ENCODE results near the gene PCSK2. TPM values are rescaled to one million over a fixed set of nuclear protein-coding genes. Genes with fewer than 3 reads are reported as not detected.

PCSK2 gene
- total and polyA plus RNA-seq, 12 donors, result 0.32 to 47.6 (median 5.3) TPM

GRCh38 chr20:17281478-17281877 lies 54.6 kb downstream of the PCSK2 start:
- no peaks in the 10 kb centered on the region for H3K36me3 ChIP-seq (replicated peaks in 1 of 2)
- TF ChIP-seq CTCF (IDR thresholded peaks at IDR 0.05), result peak in 4 of 6 experiments; percentile 17 to 24 (median 20)
- TF ChIP-seq POLR2A (IDR thresholded peaks at IDR 0.05), result no peak
- no peak overlapping the region for H3K4me3 ChIP-seq
- intact Hi-C loops (cut with DNase I), result no loop called here
- no peaks in the 10 kb centered on the region for H3K9me3 ChIP-seq (replicated peaks in 1 of 3)
- no peak overlapping the region for H3K27ac ChIP-seq
- H3K27me3 ChIP-seq, result no peaks in the 10 kb centered on the region
- no peaks in the 10 kb centered on the region for H3K4me1 ChIP-seq (replicated peaks in 1 of 2)
- peak; percentile 11 to 58 (median 19) for DNase-seq

- Histone ChIP-seq H3K4me1 (replicated peaks in 1 of 2) (no peaks in the 10 kb centered on the region), H3K9me3 (replicated peaks in 1 of 3) (no peaks in the 10 kb centered on the region), H3K4me3 (no peak overlapping the region), H3K36me3 (replicated peaks in 1 of 2) (no peaks in the 10 kb centered on the region), H3K27me3 (no peaks in the 10 kb centered on the region), H3K27ac (no peak overlapping the region)
- 70 to 80% (median 75%) methylated on average over 3 of the region's 3 CpGs for WGBS, 4 donors
- intact Hi-C loops (cut with DNase I), result no loop called here
- TF ChIP-seq CTCF (IDR thresholded peaks at IDR 0.05), result no peak
- TF ChIP-seq POLR2A (IDR thresholded peaks at IDR 0.05), result no peak
- DNase-seq, result no peak
Observed at GRCh38 chr20:17282501-17282900, 55.7 kb downstream of the PCSK2 start.

GRCh38 chr20:17287503-17287902 lies 60.7 kb downstream of the PCSK2 start:
- WGBS, 4 donors, result 44 to 59% (median 56%) methylated on average over 2 of the region's 2 CpGs
- Histone ChIP-seq H3K9me3 (replicated peaks in 1 of 3) (no peaks in the 10 kb centered on the region), H3K4me1 (replicated peaks in 1 of 2) (no peaks in the 10 kb centered on the region), H3K27me3 (no peaks in the 10 kb centered on the region), H3K36me3 (replicated peaks in 1 of 2) (no peaks in the 10 kb centered on the region), H3K4me3 (no peak overlapping the region), H3K27ac (no peak overlapping the region)
- intact Hi-C loops (cut with DNase I), result no loop called here
- TF ChIP-seq POLR2A (IDR thresholded peaks at IDR 0.05) (no peak), CTCF (IDR thresholded peaks at IDR 0.05) (no peak)
- no peak for DNase-seq

- H3K9me3 ChIP-seq (replicated peaks in 1 of 3), result no peaks in the 10 kb centered on the region
- TF ChIP-seq POLR2A (IDR thresholded peaks at IDR 0.05), result no peak
- no peak for TF ChIP-seq CTCF (IDR thresholded peaks at IDR 0.05)
- no peaks in the 10 kb centered on the region for H3K36me3 ChIP-seq (replicated peaks in 1 of 2)
- no peak for DNase-seq
- no peak overlapping the region for H3K27ac ChIP-seq
- H3K4me1 ChIP-seq (replicated peaks in 1 of 2), result no peaks in the 10 kb centered on the region
- H3K27me3 ChIP-seq, result no peaks in the 10 kb centered on the region
- intact Hi-C loops (cut with DNase I), result no loop called here
- H3K4me3 ChIP-seq, result no peak overlapping the region
- 80 to 92% (median 86%) methylated on average over 2 to 3 of the region's 3 CpGs for WGBS, 4 donors
Observed at GRCh38 chr20:17287998-17288397, 61.2 kb downstream of the PCSK2 start.
